GM23248 (cell line): Measurements from ENCODE around the gene USP17L17. TPM values are rescaled to one million over a fixed set of nuclear protein-coding genes. Genes with fewer than 3 reads are reported as not detected.
"Not testable (repeated sequence)": the region's sequence is repeated elsewhere in the genome, so short reads cannot be mapped to it uniquely, and the experiment has no call there.

ENCODE experiments used
- DNase-seq: peaks from one replicate; pipeline ENCODE4 v3.0.0-alpha.2; 2015
- H2AFZ ChIP-seq: fragments of 200-600 bp; sonication (generic); 2 replicates; pipeline ENCODE4 v1.6.1; 2016; ENCODE audit warnings: antibody characterized with exemption
- H3F3A ChIP-seq: fragments of 200-600 bp; sonication (generic); 2 replicates; pipeline ENCODE4 v1.6.1; 2016; ENCODE audit warnings: mild to moderate bottlenecking, antibody characterized with exemption, mixed run types; ENCODE audit not compliant: insufficient read depth
- H3K27ac ChIP-seq: fragments of 200-600 bp; sonication (generic); 2 replicates; pipeline ENCODE4 v1.5.1; 2016; ENCODE audit warnings: mild to moderate bottlenecking
- H3K27me3 ChIP-seq: fragments of 200-600 bp; sonication (generic); replicated peaks from 2 replicates; pipeline ENCODE4 v1.6.1; 2016; ENCODE audit warnings: mild to moderate bottlenecking; ENCODE audit not compliant: insufficient read depth
- H3K36me3 ChIP-seq: fragments of 200-600 bp; sonication (generic); 2 replicates; pipeline ENCODE4 v1.6.1; 2016; ENCODE audit warnings: low read depth, mild to moderate bottlenecking
- H3K4me1 ChIP-seq: fragments of 200-600 bp; sonication (generic); 2 replicates; pipeline ENCODE4 v1.6.1; 2016; ENCODE audit warnings: mild to moderate bottlenecking; ENCODE audit not compliant: insufficient read depth
- H3K4me2 ChIP-seq: fragments of 200-600 bp; sonication (generic); one replicate; pipeline ENCODE4 v1.6.1; 2016; ENCODE audit warnings: mild to moderate bottlenecking; ENCODE audit not compliant: unreplicated experiment
- H3K4me3 ChIP-seq: fragments of 200-600 bp; sonication (generic); 2 replicates; pipeline ENCODE4 v1.5.1; 2016; ENCODE audit warnings: mild to moderate bottlenecking
- H3K79me2 ChIP-seq: fragments of 200-600 bp; sonication (generic); 2 replicates; pipeline ENCODE4 v1.6.1; 2016; ENCODE audit warnings: mild to moderate bottlenecking; ENCODE audit not compliant: insufficient read depth
- H3K9ac ChIP-seq: fragments of 200-600 bp; sonication (generic); 2 replicates; pipeline ENCODE4 v1.6.1; 2016; ENCODE audit warnings: mild to moderate bottlenecking
- H3K9me2 ChIP-seq: fragments of 200-600 bp; sonication (generic); 2 replicates; pipeline ENCODE4 v1.6.1; 2016; ENCODE audit warnings: mixed run types, mild to moderate bottlenecking, moderate library complexity; ENCODE audit not compliant: insufficient read depth
- H3K9me3 ChIP-seq: fragments of 200-600 bp; sonication (generic); one replicate; pipeline ENCODE4 v1.6.1; 2017; ENCODE audit warnings: low read depth
- H4K20me1 ChIP-seq: fragments of 200-600 bp; sonication (generic); 2 replicates; pipeline ENCODE4 v1.6.0; 2016; ENCODE audit not compliant: insufficient read depth
- WGBS, 2 experiments: methylation state at CpG; one replicate each; pipeline ENCODE4 v1.1.6; 2015 to 2017; ENCODE audit warnings: low lambda C conversion rate in 2 of 2, low coverage in 1 of 2; ENCODE audit errors: missing lambda C conversion rate in 2 of 2; 5-methylcytosine and 5-hydroxymethylcytosine counted together
- in situ Hi-C: fragments of 300-500 bp; cut with MboI; formaldehyde crosslinking; loops from 2 replicates; pipeline ENCODE4 v1.15.0; 2020
- polyA plus RNA-seq: library from polyadenylated mRNA; unstranded; fragments of >200 nt; fragmentation: Nextera tagmentation; extraction: Ambion mirVana; gene quantifications from 2 replicates; pipeline ENCODE4 v1.2.1, GENCODE V29; 2016
- total RNA-seq: library from RNA; depleted of rRNA; stranded (reverse); fragments of >200 nt; shearing (Covaris generic); gene quantifications from 2 replicates; pipeline ENCODE4 v1.2.3, GENCODE V29; 2014

USP17L17 gene
- total and polyA plus RNA-seq, 2 experiments from 2014 or later = not detected

- H3F3A ChIP-seq, H3K9me3 ChIP-seq, H3K4me1 ChIP-seq, H3K9me2 ChIP-seq, DNase-seq, H3K4me3 ChIP-seq, H4K20me1 ChIP-seq, H3K9ac ChIP-seq, H3K27me3 ChIP-seq, H3K79me2 ChIP-seq, in situ Hi-C loops, H3K27ac ChIP-seq, H3K4me2 ChIP-seq, H2AFZ ChIP-seq, H3K36me3 ChIP-seq: not testable (repeated sequence)
- no CpG with 5 or more reads among the region's 15 CpGs for WGBS, 2 experiments
These were observed 9.6 kb upstream of the USP17L17 start, which contains the start of gene USP17L15 for GRCh38 chr4:9234085-9234484. Gene USP17L15 (plus strand): TSS chr4:9234385. CDS start chr4:9234385, 0 bp downstream.

- in situ Hi-C loops, H3K9ac ChIP-seq, H3K9me3 ChIP-seq, H3K9me2 ChIP-seq, H3F3A ChIP-seq, H3K4me2 ChIP-seq, H3K4me1 ChIP-seq, H2AFZ ChIP-seq, H3K27me3 ChIP-seq, H4K20me1 ChIP-seq, H3K4me3 ChIP-seq, H3K79me2 ChIP-seq, H3K27ac ChIP-seq, H3K36me3 ChIP-seq, DNase-seq: not testable (repeated sequence)
- WGBS, 2 experiments = 40% methylated on average over 3 to 4 of the region's 12 CpGs
These were observed 5.2 kb upstream of the USP17L17 start for GRCh38 chr4:9238461-9238860.

- in situ Hi-C loops, DNase-seq, H3K79me2 ChIP-seq: not testable (repeated sequence)
These were observed 4.4 kb downstream of the USP17L17 start, which contains the start of gene USP17L18 for GRCh38 chr4:9247953-9248680. Gene USP17L18 (plus strand): TSS chr4:9248630. CDS start chr4:9248630, 0 bp downstream.

GRCh38 chr4:9253078-9253477, 9.4 kb downstream of the USP17L17 start, which contains the start of gene USP17L19:
Gene USP17L19 (plus strand): TSS chr4:9253378. CDS start chr4:9253378, 0 bp downstream.
- H3K27me3 ChIP-seq, H3K27ac ChIP-seq, H3K79me2 ChIP-seq, H4K20me1 ChIP-seq, H3K9me3 ChIP-seq, H3K9me2 ChIP-seq, H3K4me3 ChIP-seq, H2AFZ ChIP-seq, H3K4me1 ChIP-seq, H3F3A ChIP-seq, H3K4me2 ChIP-seq, H3K36me3 ChIP-seq, H3K9ac ChIP-seq, in situ Hi-C loops, DNase-seq: not testable (repeated sequence)
- no CpG with 5 or more reads among the region's 13 CpGs for WGBS, 2 experiments

More at GRCh38 chr4:9247953-9248680, 4.4 kb downstream of the USP17L17 start, which contains the start of gene USP17L18:
- not testable (repeated sequence) for H3K4me1 ChIP-seq, H3F3A ChIP-seq, H3K4me3 ChIP-seq, H3K27me3 ChIP-seq, H4K20me1 ChIP-seq, H3K9me3 ChIP-seq, H3K36me3 ChIP-seq, H2AFZ ChIP-seq, H3K9ac ChIP-seq, H3K27ac ChIP-seq, H3K4me2 ChIP-seq, H3K9me2 ChIP-seq
- WGBS, 2 experiments = 60% methylated on average over 17 to 18 of the region's 26 CpGs

- H2AFZ ChIP-seq, H3K9me3 ChIP-seq, H3K9me2 ChIP-seq, H4K20me1 ChIP-seq, H3K27ac ChIP-seq, H3K36me3 ChIP-seq, H3K4me3 ChIP-seq, H3K4me1 ChIP-seq, H3K27me3 ChIP-seq, DNase-seq, H3K4me2 ChIP-seq, in situ Hi-C loops, H3K9ac ChIP-seq, H3K79me2 ChIP-seq, H3F3A ChIP-seq: not testable (repeated sequence)
- WGBS, 2 experiments = no CpG with 5 or more reads among the region's 15 CpGs
These were observed 14.1 kb downstream of the USP17L17 start, which contains the start of gene USP17L20 for GRCh38 chr4:9257824-9258223. Gene USP17L20 (plus strand): TSS chr4:9258124. CDS start chr4:9258124, 0 bp downstream.

GRCh38 chr4:9262572-9262971, 18.9 kb downstream of the USP17L17 start, which contains the start of gene USP17L21:
Gene USP17L21 (plus strand): TSS chr4:9262872. CDS start chr4:9262872, 0 bp downstream.
- no CpG with 5 or more reads among the region's 13 CpGs for WGBS, 2 experiments
- H3K36me3 ChIP-seq, H3K27me3 ChIP-seq, in situ Hi-C loops, H3K79me2 ChIP-seq, H3K4me2 ChIP-seq, H3K27ac ChIP-seq, H4K20me1 ChIP-seq, H3K9me3 ChIP-seq, H3K9me2 ChIP-seq, H3F3A ChIP-seq, H3K4me3 ChIP-seq, H3K9ac ChIP-seq, H2AFZ ChIP-seq, H3K4me1 ChIP-seq, DNase-seq: not testable (repeated sequence)

GRCh38 chr4:9267319-9267718, 23.6 kb downstream of the USP17L17 start, which contains the start of gene USP17L22:
Gene USP17L22 (plus strand): TSS chr4:9267619. CDS start chr4:9267619, 0 bp downstream.
- H3K9ac ChIP-seq, H3K79me2 ChIP-seq, in situ Hi-C loops, H3K36me3 ChIP-seq, H4K20me1 ChIP-seq, H2AFZ ChIP-seq, H3K4me3 ChIP-seq, H3F3A ChIP-seq, H3K27me3 ChIP-seq, H3K4me2 ChIP-seq, H3K27ac ChIP-seq, H3K9me3 ChIP-seq, H3K9me2 ChIP-seq, H3K4me1 ChIP-seq, DNase-seq: not testable (repeated sequence)
- no CpG with 5 or more reads among the region's 15 CpGs for WGBS, 2 experiments
